ENCODE measurements around the gene ACAA1. TPM values are rescaled to one million over a fixed set of nuclear protein-coding genes. Genes with fewer than 3 reads are reported as not detected.

Gene ACAA1
- total and polyA plus RNA-seq, 2 of the 13 experiments (the other 11 are each of a cell fraction or from before 2014, with no cell fraction given) = 60.8 to 188 TPM

- 0 out of 2 replicates have a peak, but pooled peaks have one; percentile 25 for TF ChIP-seq SIX4 (CRISPR knock-in tag; IDR thresholded peaks at IDR 0.05)
- peak; percentile 10; the same call in 1 of the 2 replicates for TF ChIP-seq ZNF598 (CRISPR knock-in tag; IDR thresholded peaks at IDR 0.05; ENCODE audit: borderline replicate concordance)
- no peak for TF ChIP-seq ZMYM2 (CRISPR knock-in tag; IDR thresholded peaks at IDR 0.05)
- peak; percentile 40; the same call in 1 of the 2 replicates for TF ChIP-seq HDAC1 (CRISPR knock-in tag; IDR thresholded peaks at IDR 0.05)
- peak; percentile 56; the same call in 1 of the 2 replicates for TF ChIP-seq RXRB (CRISPR knock-in tag; IDR thresholded peaks at IDR 0.05; ENCODE audit: borderline replicate concordance)
- TF ChIP-seq ZBTB44 (CRISPR knock-in tag; IDR thresholded peaks at IDR 0.05) = 0 out of 2 replicates have a peak, but pooled peaks have one; percentile 75
- TF ChIP-seq POGK (CRISPR knock-in tag; conservative IDR thresholded peaks at IDR 0.05) = peak; percentile 41; the same call in 1 of the 2 replicates
- TF ChIP-seq SRY (CRISPR knock-in tag; IDR thresholded peaks at IDR 0.05) = peak; percentile 76; the same call in 1 of the 2 replicates
- peak; percentile 84; the same call in 1 of the 2 replicates for TF ChIP-seq ZSCAN25 (CRISPR knock-in tag; IDR thresholded peaks at IDR 0.05)
- TF ChIP-seq ZBTB7B (CRISPR knock-in tag; IDR thresholded peaks at IDR 0.05) = peak; percentile 44; the same call in 1 of the 2 replicates
- peak; percentile 5; the same call in 1 of the 2 replicates for TF ChIP-seq ATF2 (CRISPR knock-in tag; IDR thresholded peaks at IDR 0.05)
- peak; percentile 49 for TF ChIP-seq ZGPAT (CRISPR knock-in tag; IDR thresholded peaks at IDR 0.05)
- TF ChIP-seq LCORL (IDR thresholded peaks at IDR 0.05) = 0 out of 2 replicates have a peak, but pooled peaks have one; percentile 17
- peak; percentile 54; the same call in 1 of the 2 replicates for TF ChIP-seq LCORL (CRISPR knock-in tag; IDR thresholded peaks at IDR 0.05)
- 0 out of 2 replicates have a peak, but pooled peaks have one; percentile 8 for TF ChIP-seq ZBTB26 (CRISPR knock-in tag; IDR thresholded peaks at IDR 0.05; ENCODE audit: borderline replicate concordance)
- TF ChIP-seq ATF7-NPFF (CRISPR knock-in tag; IDR thresholded peaks at IDR 0.05; ENCODE audit: low read depth) = peak; percentile 68; the same call in 1 of the 2 replicates
- TF ChIP-seq BRCA1 (CRISPR knock-in tag; IDR thresholded peaks at IDR 0.05) = peak; percentile 25; the same call in 1 of the 2 replicates
- TF ChIP-seq RCOR2 (CRISPR knock-in tag; IDR thresholded peaks at IDR 0.05) = no peak
- no peak for TF ChIP-seq ZNF850 (CRISPR knock-in tag; conservative IDR thresholded peaks at IDR 0.05)
Measured at GRCh38 chr3:38136777-38137614, at the start of gene ACAA1 (continued).
